Measurements from ENCODE around the gene UGT1A8. TPM values are rescaled to one million over a fixed set of nuclear protein-coding genes. Genes with fewer than 3 reads are reported as not detected.

UGT1A8 gene
- total and polyA plus RNA-seq, 9 of the 15 experiments (the other 6 are each of a cell fraction or from before 2014, with no cell fraction given): 0.04 TPM; not detected in 8

DNA sequence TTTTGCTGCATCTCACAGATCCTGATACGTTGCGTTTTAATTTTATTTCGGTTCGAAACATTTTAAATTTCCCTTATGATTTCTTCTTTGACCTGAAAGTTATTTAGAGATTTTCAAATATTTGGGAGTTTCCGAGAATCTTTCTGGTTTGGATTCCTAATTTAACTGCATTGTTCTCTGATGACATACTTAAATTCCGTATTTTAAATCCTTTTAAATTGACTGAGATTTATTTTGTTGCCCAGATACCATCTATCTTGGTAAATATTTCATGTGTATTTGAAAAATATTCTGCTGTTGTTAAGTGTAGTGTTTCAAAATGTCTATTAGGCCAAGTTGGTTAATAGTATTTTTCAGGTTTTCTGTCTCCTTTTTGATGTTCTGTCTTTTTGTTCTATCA, 198.4 kb downstream of the UGT1A8 start:
- H3K27ac ChIP-seq (ENCODE audit: extremely low read depth, low read depth, low read length): no peak overlapping the region
- FAIRE-seq (no peak), DNase-seq (ENCODE audit: extremely low read depth in 1 of 4, low spot score in 3 of 4) (no peak), ATAC-seq (no peak)
- intact Hi-C loops (cut with micrococcal nuclease): no loop called here
- H3K79me2 ChIP-seq (ENCODE audit: control insufficient read depth, insufficient read depth, low read length): no peaks in the 10 kb centered on the region
- 3% methylated on average over 5 of the region's 6 CpGs for WGBS (ENCODE audit: insufficient coverage, low coverage, missing lambda C conversion rate)
- no peaks in the 10 kb centered on the region; the same call in 1 of the 2 replicates for H4K20me1 ChIP-seq (replicated peaks; ENCODE audit: control insufficient read depth, insufficient read depth, low read length)
- H3K9me3 ChIP-seq (replicated peaks; ENCODE audit: control insufficient read depth, insufficient read depth, low read depth, low read length): no peaks in the 10 kb centered on the region
- POLR2A ChIA-PET: no interaction called here
- H3K27me3 ChIP-seq (ENCODE audit: control insufficient read depth in 2 of 2, insufficient read depth in 2 of 2, low read length in 2 of 2): peaks cover 0 to 36% of the 10 kb centered on the region in 2 experiments; a peak in 3 of 5 replicates
- no peak overlapping the region for H3K9ac ChIP-seq (ENCODE audit: insufficient read depth in 1 of 2, low read depth in 2 of 2, low read length in 2 of 2)
- CTCF ChIA-PET (ENCODE audit: low intra/inter-chr PET ratio): no interaction called here
- TF ChIP-seq NCOA1 (IDR thresholded peaks at IDR 0.05; ENCODE audit: low read depth): no peak
- no peak for TF ChIP-seq HNRNPUL1 (IDR thresholded peaks at IDR 0.05; ENCODE audit: low read length)
- TF ChIP-seq SMARCA4 (IDR thresholded peaks at IDR 0.05): no peak
- no peaks in the 10 kb centered on the region; a peak in 1 of 5 replicates for H3K4me1 ChIP-seq (replicated peaks in 1 of 2; ENCODE audit: control insufficient read depth in 2 of 2, insufficient read depth in 2 of 2, low read length in 2 of 2)
- H2AFZ ChIP-seq (ENCODE audit: low read depth, low read length): no peak overlapping the region
- no peaks in the 10 kb centered on the region for H3K36me3 ChIP-seq (ENCODE audit: control insufficient read depth, insufficient read depth, low read length)
- in situ Hi-C loops (cut with MboI): no loop called here
- H3K4me2 ChIP-seq (ENCODE audit: insufficient read depth, low read length): no peak overlapping the region
- no peaks in the 10 kb centered on the region for H3K9me1 ChIP-seq (ENCODE audit: control insufficient read depth, insufficient read depth, low read length)
- no peak overlapping the region for H3K4me3 ChIP-seq
- no TSS peak for BruUV-seq (replicated peaks)

- ChIA-PET POLR2A (no interaction called here), CTCF (ENCODE audit: low intra/inter-chr PET ratio) (no interaction called here)
- DNase-seq (ENCODE audit: extremely low read depth in 1 of 4, low spot score in 3 of 4) (no peak), ATAC-seq (no peak), FAIRE-seq (no peak)
- Histone ChIP-seq H3K36me3 (ENCODE audit: control insufficient read depth, insufficient read depth, low read length) (no peaks in the 10 kb centered on the region), H3K9me1 (ENCODE audit: control insufficient read depth, insufficient read depth, low read length) (no peaks in the 10 kb centered on the region), H2AFZ (ENCODE audit: low read depth, low read length) (no peak overlapping the region), H3K27ac (ENCODE audit: extremely low read depth, low read depth, low read length) (no peak overlapping the region), H3K27me3 (ENCODE audit: control insufficient read depth in 2 of 2, insufficient read depth in 2 of 2, low read length in 2 of 2) (peaks cover 0 to 40% of the 10 kb centered on the region in 2 experiments; a peak in 3 of 5 replicates), H4K20me1 (replicated peaks; ENCODE audit: control insufficient read depth, insufficient read depth, low read length) (no peaks in the 10 kb centered on the region; the same call in 1 of the 2 replicates), H3K79me2 (ENCODE audit: control insufficient read depth, insufficient read depth, low read length) (no peaks in the 10 kb centered on the region), H3K4me2 (ENCODE audit: insufficient read depth, low read length) (no peak overlapping the region), H3K4me3 (no peak overlapping the region), H3K4me1 (replicated peaks in 1 of 2; ENCODE audit: control insufficient read depth in 2 of 2, insufficient read depth in 2 of 2, low read length in 2 of 2) (no peaks in the 10 kb centered on the region; a peak in 1 of 5 replicates), H3K9me3 (replicated peaks; ENCODE audit: control insufficient read depth, insufficient read depth, low read depth, low read length) (no peaks in the 10 kb centered on the region), H3K9ac (ENCODE audit: insufficient read depth in 1 of 2, low read depth in 2 of 2, low read length in 2 of 2) (no peak overlapping the region)
- WGBS (ENCODE audit: insufficient coverage, low coverage, missing lambda C conversion rate): 0% methylated on average over 2 of the region's 2 CpGs
- intact Hi-C loops (cut with micrococcal nuclease) (no loop called here), in situ Hi-C loops (cut with MboI) (no loop called here)
- BruUV-seq (replicated peaks): no TSS peak
- TF ChIP-seq MCM7 (IDR thresholded peaks at IDR 0.05) (no peak), NCOA4 (IDR thresholded peaks at IDR 0.05; ENCODE audit: partially characterized antibody) (no peak), XRCC3 (IDR thresholded peaks at IDR 0.05) (no peak), ZNF354B (CRISPR knock-in tag; IDR thresholded peaks at IDR 0.05) (no peak), MEF2A (IDR thresholded peaks at IDR 0.05; ENCODE audit: control insufficient read depth, low read depth, low read length) (no peak)
- TF ChIP-seq, protein P1, sequence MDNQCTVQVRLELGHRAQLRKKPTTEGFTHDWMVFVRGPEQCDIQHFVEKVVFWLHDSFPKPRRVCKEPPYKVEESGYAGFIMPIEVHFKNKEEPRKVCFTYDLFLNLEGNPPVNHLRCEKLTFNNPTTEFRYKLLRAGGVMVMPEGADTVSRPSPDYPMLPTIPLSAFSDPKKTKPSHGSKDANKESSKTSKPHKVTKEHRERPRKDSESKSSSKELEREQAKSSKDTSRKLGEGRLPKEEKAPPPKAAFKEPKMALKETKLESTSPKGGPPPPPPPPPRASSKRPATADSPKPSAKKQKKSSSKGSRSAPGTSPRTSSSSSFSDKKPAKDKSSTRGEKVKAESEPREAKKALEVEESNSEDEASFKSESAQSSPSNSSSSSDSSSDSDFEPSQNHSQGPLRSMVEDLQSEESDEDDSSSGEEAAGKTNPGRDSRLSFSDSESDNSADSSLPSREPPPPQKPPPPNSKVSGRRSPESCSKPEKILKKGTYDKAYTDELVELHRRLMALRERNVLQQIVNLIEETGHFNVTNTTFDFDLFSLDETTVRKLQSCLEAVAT (IDR thresholded peaks at IDR 0.05): no peak
Measured at GRCh38 chr2:233816334-233816733, 198.9 kb downstream of the UGT1A8 start.
